GM19328 (cell line): ENCODE data around the gene ANKRD12.

Experiments used
- ATAC-seq: cut with Tn5 transposase; IDR thresholded peaks from one replicate; pipeline ENCODE4 v1.9.1; 2021; ENCODE audit warnings: mild to moderate bottlenecking, moderate library complexity; ENCODE audit not compliant: unreplicated experiment

ANKRD12 gene

GRCh38 chr18:9334329-9334972 is 197.9 kb downstream of the ANKRD12 start, which contains the start of gene TWSG1:
TWSG1 (plus strand) TSS chr18:9334773; CDS start chr18:9337230, 2,457 bp downstream.
- peak; percentile 82 for ATAC-seq

DNA sequence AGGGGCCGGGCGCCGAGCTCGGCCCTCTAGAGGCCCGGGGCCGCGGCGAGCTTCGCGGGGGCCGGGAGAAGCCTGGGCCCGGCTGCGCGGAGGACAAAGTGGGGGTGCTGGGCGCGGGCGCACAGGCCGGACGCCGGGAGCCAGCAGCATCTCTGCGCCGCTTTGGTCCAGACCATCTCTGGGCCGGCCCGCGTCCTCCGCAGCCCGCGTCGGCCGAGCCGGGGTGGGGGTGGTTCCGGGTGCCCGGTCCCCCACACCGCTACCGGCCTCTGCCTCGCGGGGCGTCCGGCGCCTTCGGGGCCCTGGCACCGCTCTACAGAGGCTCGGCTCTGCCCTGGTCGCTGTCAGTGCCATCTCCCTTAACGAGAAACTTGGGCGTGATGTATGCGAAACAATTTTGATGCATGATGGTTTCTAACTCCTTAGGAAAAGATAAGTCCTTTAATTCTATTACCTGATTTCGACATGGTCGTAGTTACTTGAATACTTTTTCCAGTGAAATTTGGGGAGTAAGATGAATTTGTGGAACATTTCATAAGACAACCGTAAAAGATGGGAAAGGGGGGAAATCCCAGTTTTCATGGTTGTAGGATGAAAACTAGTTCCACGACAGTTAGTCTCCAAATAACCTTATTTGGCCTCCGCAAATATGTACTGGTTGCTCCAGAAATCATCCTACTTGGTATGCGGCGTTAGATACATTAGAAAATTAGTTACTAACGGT is 198.6 kb downstream of the ANKRD12 start:
- peak; percentile 38 for ATAC-seq
